ENCODE measurements around the gene TLE1.
"Not testable (repeated sequence)": the region's sequence is repeated elsewhere in the genome, so short reads cannot be mapped to it uniquely, and the experiment has no call there.

The TLE1 gene

DNA sequence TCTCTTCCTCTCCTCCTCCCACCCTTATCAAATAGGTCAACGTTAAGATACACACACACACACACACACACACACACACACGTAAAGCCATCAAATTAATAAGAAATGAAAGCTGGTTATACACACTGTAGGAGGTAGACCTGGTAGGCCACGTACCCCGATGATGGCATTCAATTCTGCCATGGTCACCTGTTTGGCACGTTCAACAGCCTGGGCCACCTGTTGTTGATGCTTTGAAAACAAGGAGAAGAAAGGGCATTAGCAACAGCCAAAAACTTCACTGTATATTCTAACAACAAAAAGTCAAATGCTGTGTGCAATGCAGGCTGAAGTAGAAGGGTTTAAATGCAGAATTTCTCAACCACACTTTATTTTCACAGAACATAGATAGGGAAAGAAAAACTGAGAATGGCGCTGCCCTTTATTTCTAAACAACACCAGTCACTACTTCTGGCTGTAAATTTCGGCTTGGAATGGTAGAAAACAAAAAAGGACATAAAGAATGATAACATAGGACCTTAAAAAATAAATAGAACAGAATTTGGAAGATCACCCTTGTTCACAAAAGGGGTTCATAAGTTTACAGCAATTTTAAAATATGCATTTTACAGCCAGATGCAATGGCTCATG lies 37.2 kb downstream of the TLE1 start:
- no peak for DNase-seq (ENCODE audit: low read depth)

DNA sequence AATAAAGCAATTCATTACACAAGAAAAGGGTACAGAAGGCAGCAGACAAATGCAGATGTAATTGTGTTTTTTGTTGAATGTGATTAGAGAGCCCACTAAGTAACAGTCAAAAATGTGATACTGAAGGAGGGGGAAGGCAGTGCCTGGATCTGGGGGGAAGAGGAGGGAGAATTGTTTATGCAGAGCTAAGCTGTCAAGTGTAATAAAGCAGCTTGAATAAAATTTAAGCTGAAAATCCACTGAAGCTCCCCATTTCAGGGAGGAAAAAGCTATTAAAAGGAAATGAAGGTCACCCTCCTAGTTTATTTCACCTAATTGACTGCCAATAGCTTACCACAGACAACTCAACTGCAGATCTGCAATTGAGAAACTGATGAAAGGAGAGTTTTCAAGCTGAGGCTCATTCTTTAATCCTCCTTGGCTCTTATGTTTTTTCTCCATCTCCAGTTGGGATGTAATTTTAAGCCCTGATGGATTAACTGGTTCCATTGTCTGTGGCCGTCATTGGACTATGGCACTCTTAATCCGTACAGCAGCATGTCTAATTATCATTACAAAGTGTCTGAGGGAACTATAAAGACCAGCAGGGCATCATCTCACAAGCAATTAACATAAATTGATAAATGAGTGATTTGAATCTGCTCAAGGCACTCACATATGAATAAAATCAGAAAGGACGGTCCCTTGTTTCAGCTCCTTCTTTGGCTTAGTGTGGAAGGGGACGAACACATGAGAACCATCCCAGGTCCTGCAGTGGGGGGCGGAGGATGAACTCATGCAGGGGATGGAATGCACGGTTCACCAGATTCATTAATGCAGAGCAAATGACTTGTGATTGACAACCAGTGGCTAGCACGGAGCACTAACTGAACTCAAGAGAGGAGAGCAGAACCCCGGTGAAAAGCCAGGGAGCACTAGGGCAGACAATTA lies 38.5 kb downstream of the TLE1 start:
- no peak for DNase-seq (ENCODE audit: low read depth)

DNA sequence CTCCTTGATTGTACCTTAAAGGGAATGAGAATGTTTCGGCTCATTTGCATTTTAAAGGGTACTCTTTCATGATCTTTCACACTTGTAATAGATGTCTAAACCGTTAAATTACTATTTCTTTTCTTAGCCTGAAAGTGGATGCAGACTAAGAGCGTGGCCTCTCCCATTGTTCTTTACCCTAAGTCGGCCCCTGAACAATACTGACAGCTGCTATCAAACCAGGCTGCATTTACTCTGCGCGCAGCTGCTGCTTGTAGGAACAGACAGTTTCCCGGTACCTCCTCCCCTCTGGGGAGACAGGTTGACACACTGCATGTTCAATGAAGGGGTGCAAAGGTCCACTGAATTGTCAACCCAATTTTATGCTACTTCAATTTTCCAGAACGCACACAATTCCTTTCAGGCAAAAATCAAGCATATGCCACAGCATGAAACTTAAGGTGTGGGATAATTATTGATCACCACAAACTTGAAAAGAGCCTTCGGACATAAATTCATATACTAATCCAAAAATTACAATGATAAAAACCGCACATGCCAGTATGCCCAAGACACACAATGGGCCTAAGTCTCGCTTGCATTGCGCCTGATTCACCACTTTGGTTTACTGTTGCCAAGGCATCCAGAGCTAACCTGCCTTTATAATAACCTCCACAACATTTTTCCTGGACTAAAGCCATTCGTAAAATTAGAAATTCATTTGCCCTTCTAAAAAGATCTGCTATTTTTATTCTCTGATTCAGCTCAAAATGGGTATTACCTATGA lies 39.7 kb downstream of the TLE1 start:
- no peak for DNase-seq (ENCODE audit: low read depth)

DNA sequence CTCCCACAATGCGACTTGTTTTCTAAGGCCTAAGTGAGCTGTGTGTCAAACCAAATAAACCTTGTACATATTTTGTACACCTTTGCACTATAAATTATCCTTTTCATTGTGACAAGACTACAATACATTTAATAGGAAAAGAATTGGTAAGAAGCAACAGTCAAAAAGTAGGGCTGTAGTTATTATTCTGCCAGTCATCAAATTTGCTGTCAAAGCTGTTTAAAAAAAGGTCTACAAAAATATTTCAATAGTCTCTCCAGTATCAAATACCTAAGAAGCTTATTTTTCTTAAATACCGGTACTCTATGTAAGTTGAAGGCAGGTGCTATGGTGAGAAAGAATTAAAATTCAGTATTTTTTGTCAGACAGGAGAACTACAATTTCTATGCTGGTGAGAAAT lies 40.5 kb downstream of the TLE1 start:
- no peak for DNase-seq (ENCODE audit: low read depth)

DNA sequence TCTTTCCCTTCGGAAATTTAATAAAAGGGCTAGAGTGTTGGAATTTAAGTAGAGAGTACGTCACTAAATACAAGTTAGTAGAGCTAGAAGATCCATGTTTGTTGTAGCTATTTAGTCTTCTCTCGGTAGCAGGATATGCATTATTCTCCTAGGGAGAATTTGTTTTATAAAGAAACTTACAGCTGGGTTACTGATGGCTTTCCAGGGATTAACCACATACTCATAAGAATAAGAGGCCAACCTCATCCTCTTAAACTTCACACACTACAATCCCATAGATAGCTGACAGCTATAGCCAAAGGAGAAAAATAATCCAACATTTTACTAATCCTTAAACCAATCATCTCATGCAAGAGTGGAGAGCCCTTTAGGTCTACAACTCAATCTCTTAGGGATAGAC lies 43.0 kb downstream of the TLE1 start:
- DNase-seq (ENCODE audit: low read depth) = no peak

DNA sequence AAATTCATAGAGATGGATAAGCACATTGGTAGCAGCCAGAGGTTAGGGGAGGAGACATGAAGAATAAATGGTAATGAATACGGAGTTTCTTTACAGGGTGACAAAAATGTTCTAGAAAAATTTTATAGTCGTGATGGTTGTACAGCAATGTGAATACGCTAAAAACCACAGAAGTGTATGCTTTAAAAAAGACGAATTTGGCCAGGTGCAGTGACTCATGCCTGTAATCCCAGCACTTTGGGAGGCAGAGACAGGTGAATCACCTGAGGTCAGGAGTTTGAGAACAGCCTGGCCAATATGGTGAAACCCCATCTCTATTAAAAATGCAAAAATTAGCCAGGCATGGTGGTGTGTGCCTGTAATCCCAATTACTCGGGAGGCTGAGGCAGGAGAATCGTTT lies 44.8 kb downstream of the TLE1 start:
- not testable (repeated sequence) for DNase-seq (ENCODE audit: low read depth)

DNA sequence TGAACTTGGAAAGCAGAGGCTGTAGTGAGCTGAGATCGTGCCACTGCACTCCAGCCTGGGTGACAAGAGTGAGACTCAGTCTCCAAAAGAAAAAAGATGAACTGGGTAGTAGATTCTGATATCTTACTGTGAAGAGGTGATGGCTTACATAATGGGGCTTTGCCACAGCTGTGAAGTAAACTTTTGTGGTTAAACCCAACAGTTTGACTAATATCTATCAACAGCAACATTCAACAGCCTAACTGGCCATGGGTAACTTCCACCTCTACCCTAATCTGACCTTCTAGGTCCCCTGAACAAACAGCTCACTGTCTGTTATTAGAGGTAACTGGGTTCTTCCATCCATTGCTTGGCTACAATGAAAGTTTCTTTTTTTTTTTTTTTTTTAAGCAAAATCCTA lies 52.1 kb downstream of the TLE1 start:
- no peak for DNase-seq (ENCODE audit: low read depth)

DNA sequence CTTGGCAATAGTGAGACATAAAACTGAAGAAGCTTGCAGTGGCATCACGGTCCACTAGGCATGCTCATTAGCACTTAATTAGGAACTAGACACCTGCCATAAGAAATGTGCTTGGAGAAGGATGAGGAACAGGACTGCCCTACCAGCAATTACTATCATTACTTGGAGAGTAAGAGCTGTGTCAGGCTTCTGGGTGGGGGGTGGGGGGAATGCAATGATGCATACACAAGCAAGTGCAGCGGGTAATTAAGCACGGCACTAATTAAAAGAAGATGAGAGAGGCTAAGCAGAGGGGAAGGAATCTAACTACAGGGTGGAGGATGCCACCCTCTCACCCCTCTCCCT lies 53.1 kb downstream of the TLE1 start:
- DNase-seq (ENCODE audit: low read depth) = no peak

DNA sequence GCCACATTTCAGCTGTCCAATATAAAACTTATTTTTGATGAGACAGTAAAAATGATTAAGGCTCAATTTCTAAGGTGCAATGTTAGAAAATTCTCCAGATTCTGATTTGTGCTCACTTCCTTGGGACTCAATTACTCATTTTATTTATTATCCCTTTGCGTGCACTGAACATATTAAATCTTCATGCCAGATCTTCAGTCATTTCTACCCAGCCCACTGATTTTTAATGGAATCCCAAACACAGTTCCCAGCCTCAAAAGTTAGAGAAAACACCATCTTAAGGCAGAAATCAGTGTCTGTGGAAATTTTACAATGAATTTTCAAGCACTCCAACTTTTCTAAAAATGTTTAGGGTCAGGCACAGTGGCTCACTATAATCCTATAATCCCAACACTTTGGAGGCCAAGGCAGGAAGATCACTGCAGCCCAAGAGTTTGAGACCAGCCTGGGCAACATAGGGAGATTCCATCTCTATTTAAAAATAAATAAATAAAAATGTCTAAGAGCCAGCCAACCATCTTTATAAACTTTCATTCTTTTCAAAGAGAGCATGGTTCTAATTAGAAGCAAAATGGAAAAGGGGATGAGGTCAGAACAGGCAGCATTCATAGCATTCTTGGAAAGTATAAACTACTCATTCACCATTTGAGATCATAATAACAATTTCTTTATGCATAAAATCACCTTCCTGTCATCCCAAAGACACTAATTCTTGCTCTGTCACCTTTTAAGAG lies 53.7 kb downstream of the TLE1 start:
- no peak for DNase-seq (ENCODE audit: low read depth)

DNA sequence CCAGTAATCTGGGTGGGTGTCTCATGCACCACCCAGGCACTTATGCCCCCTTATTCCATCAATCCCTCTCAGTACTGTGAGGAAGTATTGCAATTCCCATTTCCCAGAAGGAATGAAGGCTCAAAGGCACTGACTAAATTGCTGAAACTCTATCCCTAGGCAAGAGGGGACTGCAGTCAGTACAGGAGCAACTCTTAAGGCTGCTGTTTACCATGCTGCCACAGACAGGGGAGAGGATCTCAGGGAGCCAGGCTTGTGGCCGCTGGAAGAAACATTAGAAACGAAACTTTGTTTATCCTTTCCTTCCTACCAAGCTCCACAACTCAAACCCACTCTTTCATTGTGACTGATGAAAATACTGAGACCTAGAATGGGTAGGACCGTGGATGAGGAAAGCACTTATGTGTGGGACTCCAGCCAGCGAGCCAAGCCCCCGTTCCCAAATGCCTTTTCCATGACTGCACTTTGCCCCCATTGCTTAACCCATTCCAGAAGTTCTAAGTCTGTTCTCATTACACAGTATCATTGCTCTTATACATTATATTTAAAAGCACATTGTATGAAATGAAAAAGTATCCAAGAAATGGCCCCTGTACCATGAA lies 54.3 kb downstream of the TLE1 start:
- no peak for DNase-seq (ENCODE audit: low read depth)

DNA sequence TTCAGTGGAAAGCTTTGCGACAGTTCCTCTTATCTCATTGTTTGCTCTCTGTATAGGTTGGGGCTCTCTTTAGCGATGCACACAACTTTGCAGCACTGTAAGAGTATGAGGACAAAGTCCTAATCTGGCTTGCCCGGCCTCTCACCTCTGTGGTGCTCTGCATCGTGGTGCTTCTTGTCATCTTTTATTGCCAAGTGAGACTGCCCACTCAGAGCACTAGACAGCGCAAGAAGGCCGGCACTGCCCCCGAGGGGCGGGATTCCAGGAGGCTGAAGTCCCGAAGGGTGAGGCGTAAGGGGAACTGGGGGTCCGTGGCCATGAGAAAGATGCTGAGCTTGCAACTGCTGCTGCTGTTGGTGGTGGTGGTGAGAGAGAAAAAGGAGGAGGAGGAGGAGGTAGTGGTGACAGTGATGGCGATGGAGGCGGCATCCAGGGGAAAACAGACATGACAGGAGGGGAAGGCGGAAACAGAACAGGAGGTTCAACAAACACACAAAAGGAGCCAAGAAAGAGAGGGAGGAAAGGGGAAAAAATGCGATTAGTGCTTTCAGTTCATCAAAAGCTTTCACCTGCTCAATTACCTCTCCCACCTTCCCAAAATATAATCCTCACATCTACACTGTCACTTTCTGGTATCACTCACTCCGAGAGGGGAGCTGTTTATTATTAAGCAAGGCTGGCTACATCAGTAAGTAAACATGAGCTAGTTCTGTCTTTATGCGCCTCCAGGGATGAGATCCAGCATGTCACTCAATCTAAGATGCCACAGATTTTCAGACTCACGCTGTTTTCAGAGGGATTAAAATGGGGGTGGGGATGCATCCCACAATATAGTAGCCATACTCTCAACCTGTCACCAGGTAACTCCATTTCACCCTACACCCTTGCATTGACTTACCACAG lies 55.1 kb downstream of the TLE1 start:
- no peak for DNase-seq (ENCODE audit: low read depth)

DNA sequence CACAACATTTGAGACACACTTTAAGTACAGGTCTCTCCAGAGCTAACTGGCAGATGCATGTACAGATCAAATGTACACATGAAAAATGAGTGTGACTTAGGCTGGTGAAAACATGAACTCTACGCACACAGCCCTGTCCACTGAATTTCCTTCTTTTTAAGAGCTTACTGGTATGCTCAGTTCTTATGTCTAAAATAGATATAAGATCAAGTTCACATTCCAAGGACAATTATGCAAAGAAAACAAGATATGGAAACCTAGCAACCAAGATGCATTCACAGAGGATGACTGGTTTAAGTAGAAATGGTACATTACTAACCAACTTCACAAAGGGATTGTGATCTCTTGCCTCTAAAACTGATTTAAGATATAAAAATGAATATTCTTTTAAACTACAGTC lies 56.7 kb downstream of the TLE1 start:
- DNase-seq (ENCODE audit: low read depth) = peak; percentile 84

DNA sequence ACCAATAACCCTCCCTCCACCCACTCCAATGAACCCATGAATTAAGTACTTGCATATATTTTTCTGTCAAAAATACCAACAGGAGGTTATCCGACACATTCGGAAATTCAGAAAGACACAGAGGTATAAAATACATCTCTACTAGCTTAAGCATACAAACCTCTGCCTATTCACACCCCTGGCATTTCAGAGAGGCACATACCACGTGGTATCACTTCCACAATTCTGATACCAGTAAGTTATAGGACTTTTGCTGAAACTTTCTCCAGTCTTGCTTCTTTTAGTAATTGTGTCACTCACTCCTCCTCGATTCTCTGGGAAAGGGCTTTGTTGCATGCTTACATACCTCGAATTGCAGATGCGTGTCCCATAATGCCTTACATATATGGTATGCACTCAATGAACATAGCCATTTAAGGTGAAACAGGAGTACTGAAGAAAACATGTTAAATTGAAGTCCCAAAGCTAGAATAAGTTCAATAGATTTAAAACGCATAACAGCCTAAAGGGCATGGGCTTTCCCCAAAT lies 58.1 kb downstream of the TLE1 start:
- DNase-seq (ENCODE audit: low read depth) = no peak

DNA sequence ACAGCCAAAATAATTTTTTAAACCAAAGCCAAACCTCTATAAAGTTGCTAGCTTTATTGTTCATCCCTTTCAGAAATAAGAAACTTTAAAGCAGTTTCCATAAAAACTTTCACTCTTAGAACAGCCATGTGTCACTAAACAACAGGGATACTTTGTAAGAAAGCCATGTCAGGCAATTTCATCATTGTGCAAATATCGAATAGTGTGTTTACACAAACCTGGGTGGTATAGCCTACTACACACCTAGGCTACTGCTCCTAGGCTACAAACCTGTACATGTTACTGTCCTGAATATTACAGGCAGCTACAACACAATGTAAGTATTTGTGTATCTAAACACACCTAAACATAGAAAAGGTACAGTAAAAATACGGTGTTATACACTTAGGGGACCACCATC lies 59.9 kb downstream of the TLE1 start:
- no peak for DNase-seq (ENCODE audit: low read depth)

DNA sequence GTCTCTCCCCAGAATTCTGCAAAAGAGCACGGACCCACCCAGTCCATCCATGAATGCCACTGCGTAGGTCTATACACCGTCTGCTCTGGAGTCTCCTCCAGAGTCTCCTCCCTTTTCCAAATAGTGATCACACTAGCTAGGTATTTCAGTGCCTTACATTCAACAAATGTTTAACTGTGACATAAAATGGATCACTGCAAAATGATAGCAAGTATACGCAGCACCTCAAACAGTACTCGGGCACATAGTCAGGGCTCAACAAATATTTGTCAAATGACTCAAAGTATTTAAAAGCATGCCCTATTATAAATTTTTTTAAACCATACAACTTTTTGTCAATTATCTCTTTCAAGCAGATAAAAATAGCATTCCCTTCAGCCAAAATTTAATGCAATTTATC lies 60.5 kb downstream of the TLE1 start:
- no peak for DNase-seq (ENCODE audit: low read depth)

DNA sequence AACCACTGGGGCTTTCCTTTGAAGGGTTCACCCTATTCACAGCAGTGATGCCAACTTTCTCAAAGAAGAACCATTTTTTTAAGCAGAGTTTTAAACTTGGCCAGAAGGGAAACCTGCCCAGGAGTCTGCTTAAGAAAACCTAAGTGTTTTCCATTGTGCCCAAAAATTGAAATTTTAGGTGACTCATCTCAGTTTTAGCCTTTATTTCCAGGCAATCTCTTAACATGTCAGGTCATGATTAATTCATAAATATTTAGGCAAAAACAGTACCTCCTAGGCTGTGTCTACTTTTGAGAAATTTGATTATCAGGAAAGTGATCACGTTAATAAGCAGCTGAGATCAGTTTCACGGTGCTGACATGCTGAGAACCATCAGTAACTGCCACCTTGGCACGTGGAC lies 61.9 kb downstream of the TLE1 start:
- DNase-seq (ENCODE audit: low read depth) = no peak

DNA sequence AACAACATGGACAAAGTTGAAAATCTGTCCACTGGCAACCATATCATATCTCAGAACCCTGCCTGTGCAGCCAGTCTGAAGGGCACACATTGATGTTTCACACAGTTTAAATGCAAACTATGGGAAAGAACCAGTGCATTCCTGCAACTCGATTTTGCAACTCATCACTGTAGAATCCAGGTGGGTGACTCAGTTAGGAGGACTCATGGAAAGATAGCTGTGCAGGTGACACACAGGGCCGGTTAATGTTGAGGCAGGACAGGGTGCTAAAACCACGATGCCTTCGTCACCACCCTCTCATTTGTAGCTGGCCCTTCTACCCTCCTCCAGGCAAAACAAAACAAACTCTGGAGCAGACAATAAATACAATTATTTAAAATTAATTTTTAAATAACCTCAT lies 62.8 kb downstream of the TLE1 start:
- DNase-seq (ENCODE audit: low read depth) = no peak

DNA sequence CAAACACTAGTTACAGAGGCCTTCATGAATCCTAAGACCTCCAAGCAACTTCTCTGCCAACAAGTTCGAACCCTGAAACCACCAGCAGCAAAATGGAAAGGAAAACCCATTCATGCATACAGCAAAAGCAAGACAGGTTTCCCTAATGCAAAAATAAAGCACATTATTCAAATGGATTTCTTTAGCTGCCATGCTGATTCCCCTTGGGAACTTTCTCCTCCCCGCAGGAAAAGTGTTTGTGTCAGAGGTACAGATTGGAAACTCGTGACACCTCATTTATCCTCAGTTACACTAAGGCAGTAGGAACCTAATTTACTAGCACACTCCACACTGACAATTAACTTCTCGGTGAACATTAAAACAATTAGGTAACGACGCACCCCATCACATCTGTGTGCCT lies 63.4 kb downstream of the TLE1 start:
- DNase-seq (ENCODE audit: low read depth) = no peak

DNA sequence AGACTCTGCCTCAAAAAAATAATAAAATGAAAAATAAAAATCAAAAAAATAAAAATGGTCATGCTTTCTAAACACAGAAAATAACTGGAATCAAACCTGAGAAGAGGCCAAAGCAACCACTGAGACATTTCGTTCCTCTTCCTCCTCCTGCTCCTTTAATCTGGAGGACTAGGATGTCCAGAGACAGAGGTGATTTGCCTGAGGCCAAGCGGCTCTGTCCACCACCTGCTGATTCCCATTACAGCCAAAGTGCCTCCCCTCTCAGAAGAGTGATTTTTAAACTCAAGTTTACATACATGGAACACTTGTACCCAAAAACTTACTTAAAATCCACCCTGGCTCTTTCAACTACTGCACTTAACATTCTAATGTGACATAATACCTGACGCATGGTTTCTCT lies 65.6 kb downstream of the TLE1 start:
- DNase-seq (ENCODE audit: low read depth) = no peak

DNA sequence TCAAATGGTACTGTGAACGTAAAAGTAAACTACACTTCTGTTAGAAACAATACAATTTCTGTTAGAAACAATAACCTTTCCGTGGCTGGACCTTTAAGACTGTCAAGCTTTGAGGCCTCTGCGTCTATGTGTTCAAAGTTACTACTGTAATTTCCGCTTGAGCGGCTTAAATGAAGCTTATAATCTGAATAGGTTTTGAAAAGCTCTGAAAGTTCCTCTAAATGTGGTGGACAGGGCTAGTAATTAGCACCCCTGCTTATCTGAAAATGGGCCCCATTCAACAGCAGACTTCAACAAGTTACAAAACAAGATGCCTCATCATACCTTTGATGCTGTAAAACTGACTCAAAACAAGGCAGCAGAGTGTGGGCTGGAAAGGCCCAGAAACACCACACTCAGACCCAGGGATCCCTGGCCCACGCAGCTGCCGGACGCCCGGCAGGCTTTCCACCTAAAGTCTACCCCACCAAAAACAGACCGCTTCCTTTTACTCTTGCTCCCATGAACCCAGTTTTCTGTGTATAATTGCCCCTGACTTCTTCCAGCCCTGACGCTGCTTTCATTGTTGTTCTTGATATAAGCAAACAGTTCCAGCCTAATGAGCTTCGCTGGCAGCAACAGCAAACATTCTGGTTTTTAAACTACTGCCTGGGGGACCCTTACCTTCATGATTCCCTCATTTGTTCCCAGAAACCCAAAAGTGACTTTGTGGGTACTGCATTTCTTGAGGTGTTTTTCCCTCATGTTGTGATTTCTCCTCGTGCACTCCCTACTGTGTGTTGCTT lies 66.7 kb downstream of the TLE1 start:
- DNase-seq (ENCODE audit: low read depth) = no peak
